HG03135 (cell line): ENCODE results near the gene SVBP.
A peak's percentile ranks its signal among the peaks of the same experiment; 100 is the strongest.
"Not testable (repeated sequence)": the region's sequence is repeated elsewhere in the genome, so short reads cannot be mapped to it uniquely, and the experiment has no call there.

Experiments used
- ATAC-seq: cut with Tn5 transposase; IDR thresholded peaks from one replicate; pipeline ENCODE4 v1.9.1; 2021; ENCODE audit warnings: mild to moderate bottlenecking, moderate library complexity; ENCODE audit not compliant: unreplicated experiment

SVBP gene

DNA sequence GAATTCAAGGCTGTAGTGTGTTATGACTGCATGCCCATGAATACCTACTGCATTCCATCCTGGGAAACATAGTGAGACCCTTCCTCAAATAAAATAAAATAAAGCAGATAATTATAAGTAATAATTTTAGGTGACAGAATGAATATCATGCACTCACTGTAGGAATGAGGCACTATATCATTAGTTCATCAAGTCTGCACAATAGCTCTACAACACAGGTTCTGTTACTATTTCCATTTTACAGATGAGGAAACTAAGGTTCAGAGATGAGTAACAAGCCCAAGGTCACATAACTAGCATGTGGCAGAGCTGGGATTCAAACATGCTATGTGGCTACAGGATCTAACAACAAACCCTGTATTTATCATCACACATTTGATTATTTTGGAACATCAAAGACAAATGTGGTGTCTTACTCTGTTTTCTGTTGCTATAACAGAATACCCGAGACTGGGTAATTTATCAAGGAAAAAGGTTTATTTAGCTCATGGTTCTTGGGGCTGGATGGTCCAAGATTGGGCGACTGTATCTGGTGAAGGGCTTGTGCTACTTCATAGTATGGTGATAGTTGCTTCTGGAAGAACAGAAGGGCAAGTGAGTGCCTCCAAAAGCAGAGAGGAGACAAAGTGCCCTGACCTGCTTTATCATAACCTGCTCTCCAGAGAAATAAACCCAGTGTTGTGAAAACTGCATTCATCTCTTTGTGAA is 24.4 kb upstream of the SVBP start:
- no peak for ATAC-seq

DNA sequence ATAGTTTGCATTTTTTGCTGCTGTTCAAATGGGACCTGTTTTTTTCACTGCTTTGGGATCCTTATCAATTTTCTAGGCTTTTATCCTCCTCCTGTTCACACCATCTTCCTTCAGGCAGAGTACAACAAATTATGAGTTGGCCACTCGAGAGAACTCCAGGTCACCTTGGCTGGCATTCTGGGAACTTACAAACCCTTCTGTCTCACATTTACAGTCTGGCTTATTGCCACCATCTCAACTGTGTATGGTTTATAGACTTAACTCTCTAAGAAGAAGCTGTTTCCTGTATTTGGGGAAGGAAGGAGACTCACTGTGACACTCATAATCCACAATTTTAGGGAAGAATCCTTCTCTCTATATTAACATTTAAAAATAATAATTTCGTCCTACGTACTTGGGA is 23.8 kb upstream of the SVBP start:
- no peak for ATAC-seq

DNA sequence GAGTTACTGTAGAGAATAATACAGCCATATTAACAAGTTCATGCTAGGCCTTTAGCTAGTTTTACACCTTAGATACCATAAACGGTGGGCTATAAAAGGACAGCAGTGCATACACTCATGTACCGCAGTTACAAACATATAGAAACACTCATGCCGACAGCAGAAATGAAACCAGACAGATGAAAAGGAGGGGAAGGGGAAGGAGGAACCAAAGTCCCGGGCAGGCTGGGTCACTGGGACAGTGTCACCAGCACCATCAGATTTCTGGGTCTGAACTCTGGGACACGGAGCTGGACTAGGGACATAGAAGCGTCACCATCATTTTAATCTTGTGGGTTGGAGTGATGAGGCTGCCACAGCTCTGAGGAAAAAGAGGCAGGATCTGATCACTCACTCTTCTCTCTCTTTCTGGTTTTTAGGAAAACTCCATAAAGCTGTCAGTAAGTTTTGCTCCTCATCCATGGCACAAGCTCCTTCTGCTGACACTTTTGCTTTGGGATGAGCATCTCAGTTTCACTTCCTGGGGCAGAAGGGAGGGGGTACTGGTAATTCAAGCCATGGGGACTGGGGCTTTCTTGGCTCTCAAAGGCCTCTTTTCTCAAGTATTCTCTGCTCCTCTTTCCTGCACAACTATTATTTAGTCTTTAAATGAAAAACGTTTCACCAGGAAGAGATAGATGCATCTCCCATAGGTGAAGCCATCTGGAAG is 21.4 kb upstream of the SVBP start:
- ATAC-seq, result no peak

GRCh38 chr1:42837709-42838108 is 20.5 kb upstream of the SVBP start:
- ATAC-seq, result no peak

GRCh38 chr1:42835422-42835821 is 18.2 kb upstream of the SVBP start:
- ATAC-seq, result no peak

DNA sequence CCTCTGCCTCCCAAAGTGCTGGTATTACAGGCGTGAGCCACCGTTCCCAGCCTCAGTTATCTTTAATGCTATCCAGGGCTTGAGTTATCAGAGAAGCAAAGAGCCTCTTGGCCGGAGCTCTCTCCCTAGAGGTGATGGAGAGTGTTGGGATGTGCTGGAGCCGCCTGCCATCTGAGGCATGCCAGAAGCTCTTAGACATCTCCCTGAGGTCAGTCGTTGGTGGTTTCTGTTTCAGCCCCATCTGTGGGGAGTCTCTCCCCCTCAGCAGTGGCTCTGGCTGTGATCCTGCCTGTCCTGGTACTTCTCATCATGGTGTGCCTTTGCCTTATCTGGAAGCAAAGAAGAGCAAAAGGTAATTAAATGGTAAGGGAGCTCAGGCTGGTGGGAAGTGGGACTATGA is 17.6 kb upstream of the SVBP start:
- ATAC-seq, result no peak

- ATAC-seq, result no peak
Measured at GRCh38 chr1:42833981-42834380, 16.8 kb upstream of the SVBP start.

DNA sequence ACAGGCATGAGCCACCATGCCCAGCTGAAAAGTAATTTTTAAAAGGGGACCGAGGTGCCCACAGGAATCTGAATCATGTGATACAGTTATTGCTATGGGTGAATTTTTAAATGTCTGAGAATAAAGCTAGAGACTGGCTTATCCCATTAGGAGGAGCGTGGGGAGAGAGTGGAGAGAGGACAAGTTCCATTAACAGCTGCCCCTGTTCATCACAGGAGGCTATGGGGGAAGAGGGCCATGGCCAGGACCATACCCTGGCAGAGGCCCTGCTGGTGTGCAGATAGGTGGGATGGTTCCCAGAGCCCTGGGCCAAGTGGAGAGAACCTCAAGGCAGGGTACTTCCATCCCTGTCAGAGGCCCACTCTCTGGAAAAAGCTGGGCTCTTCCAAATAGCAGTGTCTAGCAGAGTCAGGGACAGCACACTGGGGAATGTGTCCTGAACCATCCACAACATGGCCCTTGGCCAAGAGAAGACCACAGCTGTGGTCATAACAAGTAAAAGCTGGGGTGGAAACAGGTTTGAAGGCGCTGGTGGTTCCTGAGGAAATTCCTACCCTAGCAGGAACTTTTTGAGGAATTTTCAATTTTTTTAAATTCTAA is 15.5 kb upstream of the SVBP start:
- ATAC-seq, result no peak

- ATAC-seq, result no peak
Measured at GRCh38 chr1:42831273-42831672, 14.1 kb upstream of the SVBP start.

DNA sequence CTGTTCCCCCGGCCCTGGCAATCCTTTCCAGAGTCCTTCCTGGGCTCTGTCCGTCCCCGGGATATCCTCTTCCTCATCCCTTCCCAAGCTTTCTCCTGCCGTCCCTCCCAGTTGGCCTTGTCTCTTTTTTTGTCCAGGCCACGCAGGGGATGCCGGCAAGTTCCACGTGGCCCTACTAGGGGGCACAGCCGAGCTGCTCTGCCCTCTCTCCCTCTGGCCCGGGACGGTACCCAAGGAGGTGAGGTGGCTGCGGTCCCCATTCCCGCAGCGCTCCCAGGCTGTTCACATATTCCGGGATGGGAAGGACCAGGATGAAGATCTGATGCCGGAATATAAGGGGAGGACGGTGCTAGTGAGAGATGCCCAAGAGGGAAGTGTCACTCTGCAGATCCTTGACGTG is 13.4 kb upstream of the SVBP start:
- no peak for ATAC-seq

DNA sequence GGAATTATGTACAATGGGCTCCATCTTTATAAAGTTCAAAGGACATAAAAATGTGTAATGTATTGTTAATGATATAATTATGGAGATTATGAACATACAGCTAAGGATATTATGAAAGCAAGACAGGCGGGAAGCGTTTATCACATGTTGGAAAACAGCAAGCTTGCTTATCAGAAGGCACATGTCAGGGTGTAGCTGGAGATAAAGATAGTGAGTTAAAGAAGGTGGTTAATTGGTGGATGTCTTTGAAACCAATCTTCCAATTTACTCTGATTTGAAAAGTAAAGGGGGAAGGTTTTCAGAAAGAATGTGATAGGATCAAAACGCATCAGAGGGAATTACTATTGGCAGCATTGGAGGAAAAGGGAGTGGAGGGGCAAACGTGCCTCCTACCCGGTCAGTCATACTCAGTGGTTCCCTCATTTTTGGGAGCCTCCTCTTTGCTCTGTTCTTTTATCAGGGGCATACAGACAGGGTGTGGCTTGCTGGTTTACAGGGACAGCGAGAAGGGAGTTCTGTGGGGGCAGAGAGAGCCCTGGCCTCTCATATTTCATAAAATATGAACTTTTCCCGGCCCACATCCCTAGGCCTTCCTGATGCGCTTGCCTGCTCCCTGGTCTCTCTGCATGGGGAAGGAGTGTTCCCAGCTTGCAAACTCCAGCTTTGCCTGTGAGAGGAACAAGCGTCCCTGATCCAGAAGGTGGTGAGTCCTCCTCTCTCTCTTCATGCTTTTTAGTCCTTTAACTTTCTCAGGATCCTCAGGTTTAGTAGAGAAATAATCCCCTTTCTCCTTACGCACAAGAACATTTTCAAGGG is 8.0 kb upstream of the SVBP start:
- ATAC-seq, result no peak

GRCh38 chr1:42824481-42825035 is 7.4 kb upstream of the SVBP start:
- ATAC-seq, result no peak

- no peak for ATAC-seq
Measured at GRCh38 chr1:42822800-42823392, 5.7 kb upstream of the SVBP start.

GRCh38 chr1:42821690-42822089 is 4.5 kb upstream of the SVBP start:
- no peak for ATAC-seq

- ATAC-seq, result no peak
Measured at GRCh38 chr1:42820813-42821212, 3.6 kb upstream of the SVBP start.

GRCh38 chr1:42817976-42818375 is 779 bp upstream of the SVBP start:
- no peak for ATAC-seq

GRCh38 chr1:42817440-42817767 is 207 bp upstream of the SVBP start:
- ATAC-seq, result no peak

GRCh38 chr1:42815941-42816584 is 1.1 kb downstream of the SVBP start:
- ATAC-seq, result peak; percentile 3

DNA sequence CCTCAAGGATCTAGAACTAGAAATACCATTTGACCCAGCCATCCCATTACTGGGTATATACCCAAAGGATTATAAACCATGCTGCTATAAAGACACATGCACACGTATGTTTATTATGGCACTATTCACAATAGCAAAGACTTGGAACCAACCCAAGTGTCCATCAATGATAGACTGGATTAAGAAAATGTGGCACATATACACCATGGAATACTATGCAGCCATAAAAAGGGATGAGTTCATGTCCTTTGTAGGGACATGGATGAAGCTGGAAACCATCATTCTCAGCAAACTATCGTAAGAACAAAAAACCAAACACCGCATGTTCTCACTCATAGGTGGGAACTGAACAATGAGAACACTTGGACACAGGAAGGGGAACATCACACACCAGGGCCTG is 2.4 kb downstream of the SVBP start:
- not testable (repeated sequence) for ATAC-seq

DNA sequence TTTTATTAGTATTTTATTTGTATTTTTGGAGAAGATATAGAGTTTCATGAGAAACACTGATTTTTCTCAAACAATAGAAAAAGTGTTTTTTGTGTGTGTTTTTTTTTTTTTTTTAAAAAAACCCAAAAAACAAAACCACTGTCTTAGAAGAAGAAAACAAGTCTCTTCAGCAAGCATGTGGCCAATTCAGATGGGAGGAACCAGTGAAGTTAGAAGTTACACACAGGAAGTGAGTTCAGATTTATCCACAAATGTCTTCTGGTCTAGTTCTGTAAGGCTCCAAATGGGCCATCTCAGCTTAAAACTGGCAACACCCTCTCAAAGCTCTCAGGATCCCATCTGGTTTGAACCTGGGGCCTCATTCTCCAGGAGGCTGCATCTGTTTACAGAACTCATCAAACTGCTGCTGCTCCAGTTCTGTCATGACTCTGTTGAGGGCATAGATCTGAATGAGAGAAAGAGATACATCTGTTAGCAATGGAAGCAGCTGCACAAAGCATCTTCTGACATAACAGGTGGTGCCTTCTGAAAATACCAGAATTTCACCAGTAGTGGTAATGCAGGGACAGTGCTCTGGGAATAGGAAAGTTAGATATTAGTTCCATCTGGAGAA is 10.0 kb downstream of the SVBP start:
- no peak for ATAC-seq
